PC-3 (cell line): ENCODE results near the gene METTL8.

Experiments
- EZH2phosphoT487 ChIP-seq: fragments of 300-600 bp; sonication (generic); IDR thresholded peaks from 2 replicates; pipeline ENCODE4 v1.6.1; 2018; ENCODE audit warnings: mild to moderate bottlenecking, antibody characterized with exemption, low read length, borderline replicate concordance
- TF ChIP-seq, protein P1 (sequence below): fragments of 300-600 bp; sonication (generic); conservative IDR thresholded peaks from 2 replicates; pipeline ENCODE4 v1.5.1; 2017; ENCODE audit warnings: antibody characterized with exemption, low read depth, mild to moderate bottlenecking, low read length

DNA sequence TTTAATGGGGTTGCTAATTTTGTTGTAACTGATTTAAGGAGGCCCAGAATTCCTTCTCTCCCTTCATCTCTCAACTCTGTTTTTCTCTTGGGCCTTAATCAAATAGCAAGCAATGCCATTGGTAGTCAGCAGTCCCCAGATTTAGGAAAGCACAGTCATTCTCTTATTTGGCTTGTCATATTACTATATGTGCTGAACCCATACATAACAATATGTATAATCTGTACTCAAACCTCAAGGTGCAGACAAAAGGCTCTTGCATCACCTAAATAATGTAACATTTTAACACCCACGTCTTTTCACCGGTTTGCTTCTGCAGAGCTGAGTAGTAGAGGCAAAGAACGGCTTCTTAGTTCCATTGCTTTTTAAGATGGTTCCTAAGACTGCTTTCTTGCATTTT, 33.4 kb downstream of the METTL8 start:
- TF ChIP-seq, protein P1, sequence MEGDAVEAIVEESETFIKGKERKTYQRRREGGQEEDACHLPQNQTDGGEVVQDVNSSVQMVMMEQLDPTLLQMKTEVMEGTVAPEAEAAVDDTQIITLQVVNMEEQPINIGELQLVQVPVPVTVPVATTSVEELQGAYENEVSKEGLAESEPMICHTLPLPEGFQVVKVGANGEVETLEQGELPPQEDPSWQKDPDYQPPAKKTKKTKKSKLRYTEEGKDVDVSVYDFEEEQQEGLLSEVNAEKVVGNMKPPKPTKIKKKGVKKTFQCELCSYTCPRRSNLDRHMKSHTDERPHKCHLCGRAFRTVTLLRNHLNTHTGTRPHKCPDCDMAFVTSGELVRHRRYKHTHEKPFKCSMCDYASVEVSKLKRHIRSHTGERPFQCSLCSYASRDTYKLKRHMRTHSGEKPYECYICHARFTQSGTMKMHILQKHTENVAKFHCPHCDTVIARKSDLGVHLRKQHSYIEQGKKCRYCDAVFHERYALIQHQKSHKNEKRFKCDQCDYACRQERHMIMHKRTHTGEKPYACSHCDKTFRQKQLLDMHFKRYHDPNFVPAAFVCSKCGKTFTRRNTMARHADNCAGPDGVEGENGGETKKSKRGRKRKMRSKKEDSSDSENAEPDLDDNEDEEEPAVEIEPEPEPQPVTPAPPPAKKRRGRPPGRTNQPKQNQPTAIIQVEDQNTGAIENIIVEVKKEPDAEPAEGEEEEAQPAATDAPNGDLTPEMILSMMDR: no peak
- no peak for TF ChIP-seq EZH2phosphoT487
